HG03432 (cell line): Measurements from ENCODE around the gene NRCAM.
"Not testable (repeated sequence)": the region's sequence is repeated elsewhere in the genome, so short reads cannot be mapped to it uniquely, and the experiment has no call there.

Experiments
- ATAC-seq: cut with Tn5 transposase; IDR thresholded peaks from one replicate; pipeline ENCODE4 v1.9.1; 2021; ENCODE audit warnings: mild to moderate bottlenecking, moderate library complexity; ENCODE audit not compliant: unreplicated experiment

Gene NRCAM

GRCh38 chr7:108351729-108352131 is 104.5 kb downstream of the NRCAM start:
- no peak for ATAC-seq

GRCh38 chr7:108348913-108349312 is 107.3 kb downstream of the NRCAM start:
- no peak for ATAC-seq

GRCh38 chr7:108347616-108348015 is 108.6 kb downstream of the NRCAM start:
- no peak for ATAC-seq

GRCh38 chr7:108345710-108346336 is 110.4 kb downstream of the NRCAM start:
- no peak for ATAC-seq

- no peak for ATAC-seq
Observed at GRCh38 chr7:108340856-108341411, 115.3 kb downstream of the NRCAM start.

GRCh38 chr7:108340406-108340805 is 115.8 kb downstream of the NRCAM start:
- ATAC-seq, result not testable (repeated sequence)

- no peak for ATAC-seq
Observed at GRCh38 chr7:108335269-108335918, 120.8 kb downstream of the NRCAM start.

- ATAC-seq, result no peak
Observed at GRCh38 chr7:108332937-108333336, 123.3 kb downstream of the NRCAM start.

- no peak for ATAC-seq
Observed at GRCh38 chr7:108331971-108332370, 124.3 kb downstream of the NRCAM start.

- no peak for ATAC-seq
Observed at GRCh38 chr7:108330227-108330626, 126.0 kb downstream of the NRCAM start.

GRCh38 chr7:108329514-108329913 is 126.7 kb downstream of the NRCAM start:
- ATAC-seq, result no peak

GRCh38 chr7:108328174-108328651 is 128.0 kb downstream of the NRCAM start:
- peak; percentile 93 for ATAC-seq

GRCh38 chr7:108327353-108327752 is 128.9 kb downstream of the NRCAM start:
- ATAC-seq, result peak; percentile 39

- ATAC-seq, result no peak
Observed at GRCh38 chr7:108326938-108327337, 129.3 kb downstream of the NRCAM start.

GRCh38 chr7:108324053-108325038 is 131.9 kb downstream of the NRCAM start:
- no peak for ATAC-seq

- no peak for ATAC-seq
Observed at GRCh38 chr7:108322925-108323832, 133.1 kb downstream of the NRCAM start.

GRCh38 chr7:108322046-108322445 is 134.2 kb downstream of the NRCAM start:
- no peak for ATAC-seq

- no peak for ATAC-seq
Observed at GRCh38 chr7:108321359-108321758, 134.9 kb downstream of the NRCAM start.

- ATAC-seq, result no peak
Observed at GRCh38 chr7:108316708-108317107, 139.5 kb downstream of the NRCAM start.

- no peak for ATAC-seq
Observed at GRCh38 chr7:108314551-108314950, 141.7 kb downstream of the NRCAM start.
